Measurements from ENCODE around the gene IL1RL1.

IL1RL1 gene

GRCh38 chr2:102310964-102311640 lies at the start of gene IL1RL1:
Gene IL1RL1 (plus strand): TSS chr2:102311563. CDS start chr2:102338265, 26,702 bp downstream.
- no peak for DNase-seq

DNA sequence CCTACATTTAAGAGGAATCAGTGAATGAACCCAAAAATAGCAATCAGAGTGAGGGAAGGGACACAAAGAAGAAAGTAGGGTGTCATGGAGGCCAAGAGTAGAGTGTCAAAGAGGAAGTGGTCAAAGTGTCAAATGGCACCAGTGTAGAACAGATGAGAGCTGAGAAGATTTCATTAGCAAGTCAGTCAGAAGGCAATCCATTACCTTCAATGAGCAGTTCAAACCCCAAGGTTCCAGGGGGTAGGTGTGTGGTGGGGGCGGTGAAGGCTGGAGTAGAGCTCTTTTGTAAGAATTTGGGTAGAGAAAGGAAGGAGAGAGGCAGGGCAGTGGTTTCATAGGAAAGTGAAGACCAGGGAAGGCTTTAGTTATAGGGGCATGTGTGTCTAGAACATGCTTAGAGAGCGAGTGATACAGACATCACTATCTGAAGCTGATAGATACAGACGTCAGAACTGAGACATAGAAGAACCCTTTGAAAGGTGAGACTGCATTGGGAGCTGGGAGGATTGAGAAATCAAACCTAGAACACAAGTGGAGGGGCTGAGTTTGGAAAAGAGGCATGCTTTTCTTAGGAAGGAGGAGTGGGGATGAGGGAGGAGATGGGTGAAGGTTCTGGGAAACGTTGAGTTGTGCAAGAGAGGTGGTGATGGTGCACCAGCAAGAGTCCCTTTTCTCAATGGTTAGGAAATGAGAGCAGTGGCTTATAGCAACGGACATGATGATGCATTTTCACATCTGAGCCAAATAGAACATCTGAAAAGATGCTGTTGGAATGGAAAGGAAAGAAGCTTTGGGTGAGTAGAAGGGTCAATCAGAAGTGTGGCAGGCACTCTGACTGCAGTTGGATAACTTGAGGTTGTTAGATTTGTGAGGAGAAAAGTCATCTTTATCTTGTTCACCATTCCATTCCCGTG lies 48.9 kb upstream of the IL1RL1 start:
- no peak for DNase-seq

GRCh38 chr2:102264952-102265351 lies 46.4 kb upstream of the IL1RL1 start:
- no peak for DNase-seq

DNA sequence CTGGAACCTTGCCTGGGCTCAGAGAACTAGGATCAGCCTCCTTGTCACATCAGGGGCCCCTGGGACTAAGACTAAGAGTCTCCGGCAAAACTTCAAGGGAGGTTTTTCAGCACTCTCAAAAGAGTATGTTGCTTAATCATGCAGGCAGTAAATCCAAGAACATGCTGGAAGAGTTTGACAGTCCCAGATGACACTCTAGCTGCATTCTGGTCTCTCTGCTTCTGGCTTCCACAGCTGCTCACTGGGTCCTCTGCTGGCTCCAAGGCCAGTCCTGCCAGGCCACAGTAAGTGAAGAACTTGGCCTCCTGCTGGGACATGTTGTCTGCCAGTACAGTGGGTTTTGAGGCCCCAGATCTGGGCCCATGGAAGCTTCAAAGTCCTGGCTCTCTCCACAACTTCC lies 45.2 kb upstream of the IL1RL1 start:
- DNase-seq, result no peak

DNA sequence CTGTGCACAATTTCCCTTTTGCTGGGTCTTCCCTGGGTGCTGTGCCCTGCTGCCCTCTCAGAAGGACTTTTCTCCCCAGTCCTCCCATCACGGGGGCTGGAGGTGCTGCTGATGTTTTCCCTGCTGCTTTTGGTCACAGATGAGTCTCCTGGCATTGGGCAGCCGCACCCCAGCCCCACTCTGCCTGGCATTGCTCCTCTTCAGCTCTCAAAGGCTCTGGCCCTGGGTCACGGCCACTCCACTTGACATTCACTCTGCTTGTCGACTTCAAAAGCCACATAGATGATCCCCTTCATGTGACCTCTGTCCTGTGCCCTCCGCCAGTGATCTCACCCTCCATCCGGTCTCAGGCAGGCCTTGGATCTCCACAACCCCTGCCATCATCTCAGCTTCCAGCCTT lies 43.6 kb upstream of the IL1RL1 start:
- no peak for DNase-seq

DNA sequence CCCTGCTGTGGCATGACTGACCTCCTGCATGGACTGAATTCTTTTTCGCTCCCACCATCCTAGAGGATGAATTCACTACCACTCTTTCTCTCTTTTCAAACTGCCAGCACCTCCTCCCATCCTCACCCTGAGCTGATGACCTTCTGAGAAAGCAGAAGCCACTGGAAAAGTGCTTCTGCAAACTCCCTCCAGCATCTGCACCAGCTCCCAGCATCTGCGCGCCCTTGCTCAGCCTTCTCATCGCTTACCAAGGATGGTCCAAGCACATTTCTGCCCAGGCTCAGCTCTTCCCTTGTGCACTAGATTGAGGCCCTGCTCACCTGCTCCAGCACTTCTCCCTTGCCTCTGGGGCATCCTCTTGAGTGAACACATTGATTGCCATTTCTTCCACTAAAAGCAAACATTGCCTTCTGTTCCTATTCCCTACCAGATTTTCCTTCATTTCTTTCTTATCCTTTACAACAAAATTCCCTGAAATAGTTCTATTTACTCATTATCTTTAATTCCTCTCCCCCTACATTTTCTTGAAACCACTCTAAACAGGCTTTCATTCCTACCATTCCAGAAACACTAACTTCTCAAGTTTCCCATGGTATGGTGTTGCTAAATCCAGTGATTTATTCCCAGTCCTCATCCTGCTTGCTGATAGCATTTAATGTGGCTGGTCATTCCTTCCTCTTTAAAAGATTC lies 42.7 kb upstream of the IL1RL1 start:
- no peak for DNase-seq

GRCh38 chr2:102269200-102269524 lies 42.2 kb upstream of the IL1RL1 start:
- no peak for DNase-seq

DNA sequence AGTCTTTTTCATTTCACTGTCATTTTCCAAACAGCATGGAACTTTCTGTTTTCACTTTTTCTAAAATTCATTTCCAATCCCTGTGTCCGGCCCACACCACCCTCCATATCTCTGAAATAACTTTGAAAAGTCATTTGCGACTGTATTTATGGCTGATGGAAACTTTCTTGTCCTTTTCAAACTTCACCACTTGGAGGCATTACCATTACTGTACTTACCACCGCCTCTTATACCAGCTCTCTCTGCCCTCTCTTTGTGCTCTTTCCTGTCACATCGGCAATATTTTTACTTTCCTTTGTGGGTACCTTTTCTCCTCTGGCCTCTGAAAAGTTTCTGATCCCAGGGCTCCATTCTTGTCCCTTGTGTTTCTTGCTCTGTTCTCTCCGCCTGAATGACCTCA lies 39.5 kb upstream of the IL1RL1 start:
- DNase-seq, result no peak

- no peak for DNase-seq
Measured at GRCh38 chr2:102273619-102274211, 37.6 kb upstream of the IL1RL1 start.

- no peak for DNase-seq
Measured at GRCh38 chr2:102276549-102277201, 34.7 kb upstream of the IL1RL1 start.

- DNase-seq, result no peak
Measured at GRCh38 chr2:102277202-102277700, 34.1 kb upstream of the IL1RL1 start.

- no peak for DNase-seq
Measured at GRCh38 chr2:102278720-102279390, 32.5 kb upstream of the IL1RL1 start.

DNA sequence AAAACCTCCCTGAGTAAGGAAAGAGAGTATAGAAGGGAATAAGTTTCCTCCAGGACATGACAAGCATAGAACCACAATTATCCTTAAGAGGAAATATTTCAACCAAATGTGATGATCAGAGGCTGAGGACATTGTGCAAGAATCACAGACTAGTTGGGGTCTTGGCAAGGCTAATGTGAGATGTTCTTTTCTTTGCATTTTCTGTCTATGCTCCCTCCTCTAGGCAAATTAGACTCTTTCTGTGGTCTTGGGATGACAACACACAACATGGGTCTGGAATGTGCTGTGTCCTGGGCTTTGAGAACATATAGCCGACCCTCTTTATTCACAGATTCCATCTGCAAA lies 32.0 kb upstream of the IL1RL1 start:
- no peak for DNase-seq

- no peak for DNase-seq
Measured at GRCh38 chr2:102282678-102283091, 28.7 kb upstream of the IL1RL1 start.

DNA sequence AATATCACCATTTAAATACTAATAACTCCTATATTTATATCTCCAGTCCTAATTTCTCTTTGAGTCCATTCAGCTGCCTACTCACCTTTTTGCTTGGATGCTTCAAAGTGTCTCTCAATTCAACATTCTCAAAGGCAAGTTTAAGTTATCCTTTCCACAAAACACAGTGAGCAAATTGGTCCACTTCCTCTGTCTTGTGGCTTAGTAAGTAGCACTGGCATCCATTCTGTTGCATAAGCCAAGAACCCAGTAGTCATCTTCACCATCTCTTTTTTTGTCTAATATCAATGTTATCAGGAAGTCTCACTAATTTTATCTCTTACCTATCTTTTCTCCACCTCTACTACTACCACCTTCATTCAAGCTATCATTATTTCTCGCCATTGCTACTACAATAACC lies 27.4 kb upstream of the IL1RL1 start:
- no peak for DNase-seq

- no peak for DNase-seq
Measured at GRCh38 chr2:102284611-102285010, 26.8 kb upstream of the IL1RL1 start.

DNA sequence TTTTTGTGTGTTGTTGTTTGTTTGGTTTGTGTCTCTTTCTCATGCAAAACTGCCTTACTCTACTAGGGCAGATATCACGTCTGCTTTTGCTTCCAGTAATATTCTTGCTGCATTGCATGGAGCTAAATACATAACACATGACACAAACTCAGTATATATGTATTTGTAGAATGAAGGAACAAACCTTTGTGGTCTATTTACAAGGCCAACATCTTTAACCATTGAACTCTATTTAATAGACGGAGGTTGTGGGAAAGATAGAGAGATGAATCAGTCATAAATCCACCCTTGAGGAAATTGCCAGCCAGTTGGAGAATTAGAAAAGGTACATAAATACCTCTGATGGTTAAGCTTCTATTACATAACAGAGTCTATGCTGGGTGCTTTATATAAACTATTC lies 26.0 kb upstream of the IL1RL1 start:
- no peak for DNase-seq

- DNase-seq, result no peak
Measured at GRCh38 chr2:102286041-102286440, 25.3 kb upstream of the IL1RL1 start.

GRCh38 chr2:102289129-102289528 lies 22.2 kb upstream of the IL1RL1 start:
- DNase-seq, result no peak

- no peak for DNase-seq
Measured at GRCh38 chr2:102290594-102290993, 20.8 kb upstream of the IL1RL1 start.

DNA sequence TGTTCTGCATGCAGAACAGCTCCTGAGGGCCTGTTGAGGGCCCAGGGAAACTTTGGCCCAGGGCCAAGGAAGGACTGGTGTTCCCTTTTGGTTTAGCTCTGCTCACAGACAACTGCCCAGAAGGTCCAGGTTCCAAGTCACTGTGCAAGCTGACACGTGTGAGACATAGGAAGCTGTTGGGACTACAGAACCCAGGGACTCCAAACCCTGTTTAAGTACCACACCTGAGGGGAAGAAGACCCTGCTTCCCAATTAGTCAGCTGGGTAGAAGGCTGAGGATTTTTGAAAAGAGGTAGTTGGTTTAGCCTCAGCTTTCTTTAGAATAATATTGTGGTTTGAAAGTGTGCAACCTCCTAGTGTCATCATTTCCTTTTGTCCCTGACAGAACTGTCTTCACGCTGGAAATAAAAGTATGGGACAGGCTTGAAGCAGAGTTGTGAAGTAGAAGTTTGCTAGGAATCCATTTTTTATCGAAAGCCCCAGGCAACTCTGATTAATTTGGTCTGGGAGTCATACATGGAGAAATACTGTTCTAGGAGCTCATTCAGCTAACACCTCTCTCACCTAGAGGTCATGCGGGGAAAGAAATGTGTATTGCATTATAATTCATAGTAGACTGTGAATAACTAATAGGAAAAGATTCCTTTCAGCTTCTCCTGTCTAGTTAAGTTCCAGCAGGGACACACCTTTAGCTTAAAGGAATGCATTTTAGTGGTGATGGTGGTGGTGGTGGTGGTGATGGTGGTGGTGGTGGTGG lies 19.9 kb upstream of the IL1RL1 start:
- no peak for DNase-seq

Measured in NCI-H510A treated with DMSO at 0.1 percent for 48 hours (cell line).